GM12878 (cell line): ENCODE results near the gene PFKL. TPM values are rescaled to one million over a fixed set of nuclear protein-coding genes. Genes with fewer than 3 reads are reported as not detected.

Experiments
- ATAC-seq: fragments of 200-7000 bp; cut with Tn5 transposase; 3 replicates; pipeline ENCODE4 v1.9.1; 2020; ENCODE audit warnings: mild to moderate bottlenecking, moderate library complexity
- BruUV-seq: library from RNA; stranded (reverse); fragments of 400-500 nt; replicated peaks from 2 replicates; lab custom pipeline; 2021; lab: Mats Ljungman, UMichigan
- CTCF ChIA-PET: fragments of 300-600 bp; sonication (Branson Sonifier 250); formaldehyde crosslinking; extraction: SDS; loops from one replicate; lab custom pipeline; 2021; ENCODE audit warnings: inconsistent platforms; lab: Yijun Ruan, JAX
- POLR2A ChIA-PET: fragments of 350-600 bp; formaldehyde crosslinking; extraction: SDS; loops from one replicate; lab custom pipeline; 2021; ENCODE audit warnings: inconsistent platforms; lab: Charles Lee
- RAD21 ChIA-PET: fragments of 300-600 bp; sonication (Branson Sonifier 250); formaldehyde crosslinking; loops from one replicate; lab custom pipeline; 2023; ENCODE audit warnings: antibody characterized with exemption; ENCODE audit not compliant: unreplicated experiment; lab: Charles Lee
- SMC1A ChIA-PET: fragments of 300-600 bp; sonication (Branson Sonifier 250); formaldehyde crosslinking; loops from one replicate; lab custom pipeline; 2023; ENCODE audit not compliant: unreplicated experiment, uncharacterized antibody; lab: Charles Lee
- DNase-seq: peaks from one replicate; pipeline ENCODE4 v3.0.0-alpha.2; 2011; ENCODE audit warnings: low read depth, low spot score
- FAIRE-seq: peaks from 3 replicates; lab custom pipeline; 2011; peaks lifted over from hg19 to GRCh38; lab: Jason Lieb, UNC
- H2AFZ ChIP-seq: 2 replicates; pipeline ENCODE4 v1.6.0; 2011; ENCODE audit warnings: low read depth, low read length, control low read depth; ENCODE audit not compliant: control insufficient read depth
- H3K27ac ChIP-seq: 2 replicates; pipeline ENCODE4 v1.5.1; 2011; ENCODE audit warnings: control low read depth; ENCODE audit not compliant: control insufficient read depth, insufficient read depth
- H3K27me3 ChIP-seq, 2 experiments: replicated peaks in 1 of 2; 2 replicates each; pipeline versions ENCODE4 v1.6.0 to v1.6.1; 2011; ENCODE audit warnings: low read length in 1 of 2; ENCODE audit not compliant: control insufficient read depth in 2 of 2, insufficient read depth in 2 of 2
- H3K36me3 ChIP-seq, 2 experiments: 2 replicates each; pipeline ENCODE4 v1.5.1; 2011; ENCODE audit warnings: low read length in 1 of 2; ENCODE audit not compliant: control insufficient read depth in 2 of 2, insufficient read depth in 2 of 2
- H3K4me1 ChIP-seq: 2 replicates; pipeline ENCODE4 v1.6.1; 2011; ENCODE audit warnings: mild to moderate bottlenecking, low read length, moderate library complexity, mixed read lengths; ENCODE audit not compliant: control insufficient read depth, insufficient read depth
- H3K4me2 ChIP-seq: 2 replicates; pipeline ENCODE4 v1.6.0; 2011; ENCODE audit warnings: control low read depth; ENCODE audit not compliant: control insufficient read depth, insufficient read depth
- H3K4me3 ChIP-seq: fragments of 200-600 bp; sonication (generic); 2 replicates; pipeline ENCODE4 v1.5.1; 2016
- H3K79me2 ChIP-seq: 2 replicates; pipeline ENCODE4 v1.6.0; 2011; ENCODE audit warnings: low read length; ENCODE audit not compliant: control insufficient read depth, insufficient read depth
- H3K9ac ChIP-seq: 2 replicates; pipeline ENCODE4 v1.8.0; 2011; ENCODE audit warnings: low read length, control low read depth, mixed read lengths; ENCODE audit not compliant: control insufficient read depth, insufficient read depth
- H3K9me3 ChIP-seq: replicated peaks from 3 replicates; pipeline ENCODE4 v1.5.1; 2011; ENCODE audit warnings: mild to moderate bottlenecking, low read length; ENCODE audit not compliant: control insufficient read depth, insufficient read depth
- H4K20me1 ChIP-seq: 2 replicates; pipeline ENCODE4 v1.6.0; 2011; ENCODE audit not compliant: control insufficient read depth, insufficient read depth
- ASH2L ChIP-seq: fragments of 300-600, 200-600 bp; sonication (generic); IDR thresholded peaks from 2 replicates; pipeline ENCODE4 v1.6.1; 2017; ENCODE audit warnings: low read depth, mild to moderate bottlenecking, borderline replicate concordance
- BCL11A ChIP-seq: IDR thresholded peaks from 2 replicates; pipeline ENCODE4 v1.6.1; 2011; ENCODE audit warnings: low read depth, low read length
- CREM ChIP-seq: IDR thresholded peaks from 2 replicates; pipeline ENCODE4 v1.6.1; 2014; ENCODE audit warnings: antibody characterized with exemption, low read depth
- KLF5 ChIP-seq: fragments of 450-650 bp; IDR thresholded peaks from 2 replicates; pipeline ENCODE4 v1.6.1; 2014; ENCODE audit warnings: mild to moderate bottlenecking; ENCODE audit not compliant: partially characterized antibody
- NFXL1 ChIP-seq: fragments of 450-650 bp; IDR thresholded peaks from 2 replicates; pipeline ENCODE4 v1.6.1; 2017; ENCODE audit warnings: antibody characterized with exemption, mild to moderate bottlenecking, borderline replicate concordance
- NR2F1 ChIP-seq: fragments of 450-650 bp; conservative IDR thresholded peaks from 2 replicates; pipeline ENCODE4 v1.6.1; 2017; ENCODE audit warnings: mild to moderate bottlenecking
- NRF1 ChIP-seq: conservative IDR thresholded peaks from 2 replicates; pipeline ENCODE4 v1.6.1; 2011; ENCODE audit warnings: mild to moderate bottlenecking, low read depth, low read length, improper control_type of control experiment
- PML ChIP-seq: IDR thresholded peaks from 2 replicates; pipeline ENCODE4 v1.6.1; 2012; ENCODE audit warnings: low read length, inconsistent platforms
- SREBF1 ChIP-seq: IDR thresholded peaks from 2 replicates; pipeline ENCODE4 v1.6.1; 2012; ENCODE audit warnings: mild to moderate bottlenecking, low read length
- TCF3 ChIP-seq: IDR thresholded peaks from 2 replicates; pipeline ENCODE4 v1.6.1; 2012; ENCODE audit warnings: low read depth, mild to moderate bottlenecking, low read length, borderline replicate concordance; ENCODE audit not compliant: insufficient read depth
- ZNF207 ChIP-seq: fragments of 450-650 bp; IDR thresholded peaks from 2 replicates; pipeline ENCODE4 v1.6.1; 2014; ENCODE audit warnings: antibody characterized with exemption, mild to moderate bottlenecking, borderline replicate concordance
- ZNF217 ChIP-seq: fragments of 450-650 bp; IDR thresholded peaks from 2 replicates; pipeline ENCODE4 v1.6.1; 2017; ENCODE audit warnings: antibody characterized with exemption, mild to moderate bottlenecking
- ZNF384 ChIP-seq: IDR thresholded peaks from 2 replicates; pipeline ENCODE4 v1.6.1; 2012; ENCODE audit warnings: low read depth, mild to moderate bottlenecking, low read length, improper control_type of control experiment, borderline replicate concordance
- ZNF622 ChIP-seq: fragments of 450-650 bp; IDR thresholded peaks from 2 replicates; pipeline ENCODE4 v1.6.1; 2017; ENCODE audit warnings: mild to moderate bottlenecking, inconsistent platforms
- WGBS: methylation state at CpG from one replicate; pipeline ENCODE4 v1.1.6; 2016; ENCODE audit warnings: low lambda C conversion rate; ENCODE audit not compliant: insufficient replicate concordance, insufficient coverage; ENCODE audit errors: missing lambda C conversion rate; 5-methylcytosine and 5-hydroxymethylcytosine counted together
- in situ Hi-C: fragments of 300-500 bp; cut with MboI; formaldehyde crosslinking; loops from 9 replicates; pipeline ENCODE4 v1.14.3; 2018; ENCODE audit warnings: mixed read lengths
- intact Hi-C: fragments of 100-400 bp; cut with micrococcal nuclease; formaldehyde crosslinking; loops from one replicate; pipeline ENCODE4 v1.14.2; 2022; ENCODE audit not compliant: unreplicated experiment
- polyA plus RNA-seq, 11 experiments: library from polyadenylated mRNA; depleted of rRNA in 4 of 11; unstranded in 6 of 11; stranded (reverse) in 5 of 11; fragments of >200 nt; fragmentation: Nextera tagmentation in 4 of 11; fragmentation: Illumina TruSeq in 1 of 11; extraction: Ambion mirVana in 4 of 11; extraction: Trizol in 1 of 11; gene quantifications; 1 replicate in 1 of 11; 2 replicates in 10 of 11; pipeline versions ENCODE4 v1.2.1 to v1.2.3, GENCODE V29; 2011 to 2016; ENCODE audit warnings: inconsistent platforms in 2 of 11, missing spikeins in 2 of 11, low read depth in 1 of 11
- total RNA-seq, 4 experiments: library from RNA; depleted of rRNA in 3 of 4; stranded (reverse); fragments of >200 nt in 3 of 4; fragmentation: Illumina TruSeq in 1 of 4; extraction: Trizol in 1 of 4; gene quantifications; 2 replicates each; pipeline versions ENCODE4 v1.2.1 to v1.2.3, GENCODE V29; 2013 to 2021
- TF ChIP-seq, protein P1 (sequence below): IDR thresholded peaks from 2 replicates; pipeline ENCODE4 v1.6.1; 2011; ENCODE audit warnings: borderline replicate concordance, low read depth, mild to moderate bottlenecking, moderate library complexity, low read length; ENCODE audit not compliant: insufficient read depth, poor library complexity, severe bottlenecking
- TF ChIP-seq, protein P2 (sequence below): fragments of 450-650 bp; formaldehyde crosslinking; IDR thresholded peaks from 2 replicates; pipeline ENCODE4 v1.4.0; 2022; ENCODE audit warnings: mild to moderate bottlenecking, moderate library complexity
- TF ChIP-seq, protein P3 (sequence below): fragments of 450-650 bp; formaldehyde crosslinking; IDR thresholded peaks from 2 replicates; pipeline ENCODE4 v1.5.0; 2022; ENCODE audit warnings: mild to moderate bottlenecking, missing genetic modification characterization

PFKL gene
- total and polyA plus RNA-seq, 10 of the 15 experiments (the other 5 are each of a cell fraction or from before 2014, with no cell fraction given), result 1.2 to 192 (median 112) TPM

DNA sequence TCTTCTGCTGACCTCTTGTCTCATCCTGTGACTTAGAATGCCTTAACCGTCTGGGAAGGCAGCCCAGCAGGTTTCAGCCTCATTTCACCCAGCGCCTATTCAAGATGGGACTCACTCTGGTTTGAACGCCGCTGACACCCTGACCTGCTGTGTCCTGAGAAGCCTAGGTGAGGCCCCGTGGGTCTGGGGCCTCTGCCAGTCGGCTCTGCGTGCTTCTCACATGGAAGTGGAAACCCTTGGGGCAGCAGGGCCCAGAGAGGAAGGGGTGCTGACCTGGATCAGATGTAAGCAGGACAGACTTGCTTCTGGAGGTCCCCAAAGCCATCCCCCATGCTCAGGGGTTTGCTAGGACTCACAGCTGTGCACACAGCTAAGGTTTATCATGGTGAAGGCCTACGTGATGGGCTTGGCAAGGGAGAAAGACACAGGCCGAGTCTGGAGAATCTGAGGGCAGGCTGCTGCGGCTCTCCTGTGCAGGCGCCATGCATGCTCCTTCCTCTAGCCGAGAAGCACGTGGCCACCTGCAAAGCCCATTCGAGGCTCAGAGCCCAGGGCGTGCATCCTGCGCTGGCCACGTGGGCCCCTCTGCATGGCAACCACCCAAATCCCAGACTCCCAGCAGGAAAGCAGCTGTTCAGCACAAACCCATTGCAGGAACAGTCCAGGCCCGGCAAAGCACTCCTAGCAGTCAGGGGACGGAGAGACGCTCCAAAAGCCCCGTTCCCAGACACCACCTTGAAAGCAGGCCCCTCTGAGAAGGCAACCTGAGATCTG is 57.4 kb downstream of the PFKL start:
- H3K9me3 ChIP-seq, result no peaks in the 10 kb centered on the region; the same call in 2 of the 3 replicates
- intact Hi-C loops (no loop called here), in situ Hi-C loops (no loop called here)
- no peak overlapping the region for H3K4me2 ChIP-seq
- no TSS peak for BruUV-seq
- H3K27me3 ChIP-seq, result no peaks in the 10 kb centered on the region
- CTCF ChIA-PET, result no interaction called here
- peaks cover 22% of the 10 kb centered on the region for H3K4me1 ChIP-seq
- no peak for ATAC-seq
- POLR2A ChIA-PET, result no interaction called here
- no peak overlapping the region for H3K4me3 ChIP-seq
- no peak overlapping the region for H3K9ac ChIP-seq
- H2AFZ ChIP-seq, result no peak overlapping the region
- no peak for FAIRE-seq
- H3K79me2 ChIP-seq, result peaks cover 15% of the 10 kb centered on the region
- no peaks in the 10 kb centered on the region for H4K20me1 ChIP-seq
- RAD21 ChIA-PET, result no interaction called here
- TF ChIP-seq, protein P1, sequence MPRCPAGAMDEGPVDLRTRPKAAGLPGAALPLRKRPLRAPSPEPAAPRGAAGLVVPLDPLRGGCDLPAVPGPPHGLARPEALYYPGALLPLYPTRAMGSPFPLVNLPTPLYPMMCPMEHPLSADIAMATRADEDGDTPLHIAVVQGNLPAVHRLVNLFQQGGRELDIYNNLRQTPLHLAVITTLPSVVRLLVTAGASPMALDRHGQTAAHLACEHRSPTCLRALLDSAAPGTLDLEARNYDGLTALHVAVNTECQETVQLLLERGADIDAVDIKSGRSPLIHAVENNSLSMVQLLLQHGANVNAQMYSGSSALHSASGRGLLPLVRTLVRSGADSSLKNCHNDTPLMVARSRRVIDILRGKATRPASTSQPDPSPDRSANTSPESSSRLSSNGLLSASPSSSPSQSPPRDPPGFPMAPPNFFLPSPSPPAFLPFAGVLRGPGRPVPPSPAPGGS, result no peak
- TF ChIP-seq ZNF207 (no peak), ZNF384 (no peak), NRF1 (no peak), TCF3 (no peak), PML (no peak), KLF5 (no peak), ZNF217 (no peak), SREBF1 (no peak), ASH2L (no peak), BCL11A (no peak), CREM (no peak), ZNF622 (no peak), NFXL1 (no peak), NR2F1 (no peak)
- TF ChIP-seq, protein P2, sequence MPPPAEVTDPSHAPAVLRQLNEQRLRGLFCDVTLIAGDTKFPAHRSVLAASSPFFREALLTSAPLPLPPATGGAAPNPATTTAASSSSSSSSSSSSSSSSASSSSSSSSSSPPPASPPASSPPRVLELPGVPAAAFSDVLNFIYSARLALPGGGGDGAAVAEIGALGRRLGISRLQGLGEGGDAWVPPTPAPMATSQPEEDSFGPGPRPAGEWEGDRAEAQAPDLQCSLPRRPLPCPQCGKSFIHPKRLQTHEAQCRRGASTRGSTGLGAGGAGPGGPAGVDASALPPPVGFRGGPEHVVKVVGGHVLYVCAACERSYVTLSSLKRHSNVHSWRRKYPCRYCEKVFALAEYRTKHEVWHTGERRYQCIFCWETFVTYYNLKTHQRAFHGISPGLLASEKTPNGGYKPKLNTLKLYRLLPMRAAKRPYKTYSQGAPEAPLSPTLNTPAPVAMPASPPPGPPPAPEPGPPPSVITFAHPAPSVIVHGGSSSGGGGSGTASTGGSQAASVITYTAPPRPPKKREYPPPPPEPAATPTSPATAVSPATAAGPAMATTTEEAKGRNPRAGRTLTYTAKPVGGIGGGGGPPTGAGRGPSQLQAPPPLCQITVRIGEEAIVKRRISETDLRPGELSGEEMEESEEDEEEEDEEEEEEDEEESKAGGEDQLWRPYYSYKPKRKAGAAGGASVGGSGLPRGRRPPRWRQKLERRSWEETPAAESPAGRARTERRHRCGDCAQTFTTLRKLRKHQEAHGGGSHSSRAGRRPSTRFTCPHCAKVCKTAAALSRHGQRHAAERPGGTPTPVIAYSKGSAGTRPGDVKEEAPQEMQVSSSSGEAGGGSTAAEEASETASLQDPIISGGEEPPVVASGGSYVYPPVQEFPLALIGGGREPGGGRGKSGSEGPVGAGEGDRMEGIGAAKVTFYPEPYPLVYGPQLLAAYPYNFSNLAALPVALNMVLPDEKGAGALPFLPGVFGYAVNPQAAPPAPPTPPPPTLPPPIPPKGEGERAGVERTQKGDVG, result no peak
- TF ChIP-seq, protein P3, sequence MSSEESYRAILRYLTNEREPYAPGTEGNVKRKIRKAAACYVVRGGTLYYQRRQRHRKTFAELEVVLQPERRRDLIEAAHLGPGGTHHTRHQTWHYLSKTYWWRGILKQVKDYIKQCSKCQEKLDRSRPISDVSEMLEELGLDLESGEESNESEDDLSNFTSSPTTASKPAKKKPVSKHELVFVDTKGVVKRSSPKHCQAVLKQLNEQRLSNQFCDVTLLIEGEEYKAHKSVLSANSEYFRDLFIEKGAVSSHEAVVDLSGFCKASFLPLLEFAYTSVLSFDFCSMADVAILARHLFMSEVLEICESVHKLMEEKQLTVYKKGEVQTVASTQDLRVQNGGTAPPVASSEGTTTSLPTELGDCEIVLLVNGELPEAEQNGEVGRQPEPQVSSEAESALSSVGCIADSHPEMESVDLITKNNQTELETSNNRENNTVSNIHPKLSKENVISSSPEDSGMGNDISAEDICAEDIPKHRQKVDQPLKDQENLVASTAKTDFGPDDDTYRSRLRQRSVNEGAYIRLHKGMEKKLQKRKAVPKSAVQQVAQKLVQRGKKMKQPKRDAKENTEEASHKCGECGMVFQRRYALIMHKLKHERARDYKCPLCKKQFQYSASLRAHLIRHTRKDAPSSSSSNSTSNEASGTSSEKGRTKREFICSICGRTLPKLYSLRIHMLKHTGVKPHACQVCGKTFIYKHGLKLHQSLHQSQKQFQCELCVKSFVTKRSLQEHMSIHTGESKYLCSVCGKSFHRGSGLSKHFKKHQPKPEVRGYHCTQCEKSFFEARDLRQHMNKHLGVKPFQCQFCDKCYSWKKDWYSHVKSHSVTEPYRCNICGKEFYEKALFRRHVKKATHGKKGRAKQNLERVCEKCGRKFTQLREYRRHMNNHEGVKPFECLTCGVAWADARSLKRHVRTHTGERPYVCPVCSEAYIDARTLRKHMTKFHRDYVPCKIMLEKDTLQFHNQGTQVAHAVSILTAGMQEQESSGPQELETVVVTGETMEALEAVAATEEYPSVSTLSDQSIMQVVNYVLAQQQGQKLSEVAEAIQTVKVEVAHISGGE (CRISPR knock-in tag), result no peak
- SMC1A ChIA-PET, result no interaction called here
- no peak for DNase-seq
- H3K27ac ChIP-seq, result no peak overlapping the region
- WGBS, result 92% methylated on average over 21 of the region's 21 CpGs
- H3K36me3 ChIP-seq, result peaks cover 0 to 5% of the 10 kb centered on the region in 2 experiments; a peak in 1 of 4 replicates
